Endometrial microvascular endothelial cells (primary cell): ENCODE data around the gene HERC2. TPM values are rescaled to one million over a fixed set of nuclear protein-coding genes. Genes with fewer than 3 reads are reported as not detected.
"Not testable (repeated sequence)": the region's sequence is repeated elsewhere in the genome, so short reads cannot be mapped to it uniquely, and the experiment has no call there.

Experiments used
- in situ Hi-C: cut with HindIII; loops from 2 replicates; pipeline ENCODE4 v1.10.0; 2017; ENCODE audit warnings: low sequenced_read_pairs, low pct_unique_long_range_greater_than_20kb; ENCODE audit errors: inconsistent ontology term
- total RNA-seq: library from RNA; depleted of rRNA; stranded (reverse); fragments of >200 nt; gene quantifications from one replicate; pipeline ENCODE4 v1.2.3, GENCODE V29; 2015; ENCODE audit errors: inconsistent ontology term

HERC2 gene
- total RNA-seq, 1 donor from 2014 or later = 83.4 TPM

- in situ Hi-C loops = no loop called here
Measured at GRCh38 chr15:28153492-28154119, 168.4 kb downstream of the HERC2 start.

GRCh38 chr15:28152538-28152923 lies 169.4 kb downstream of the HERC2 start:
- in situ Hi-C loops = not testable (repeated sequence)

- in situ Hi-C loops = not testable (repeated sequence)
Measured at GRCh38 chr15:28151864-28152537, 170.0 kb downstream of the HERC2 start.

- in situ Hi-C loops = no loop called here
Measured at GRCh38 chr15:28147801-28148200, 174.2 kb downstream of the HERC2 start.

GRCh38 chr15:28145419-28145818 lies 176.6 kb downstream of the HERC2 start:
- in situ Hi-C loops = not testable (repeated sequence)

- in situ Hi-C loops = no loop called here
Measured at GRCh38 chr15:28140062-28140461, 181.9 kb downstream of the HERC2 start.

- in situ Hi-C loops = not testable (repeated sequence)
Measured at GRCh38 chr15:28137408-28138039, 184.5 kb downstream of the HERC2 start.

- in situ Hi-C loops = not testable (repeated sequence)
Measured at GRCh38 chr15:28136236-28136904, 185.6 kb downstream of the HERC2 start.

GRCh38 chr15:28133281-28133680 lies 188.7 kb downstream of the HERC2 start:
- in situ Hi-C loops = no loop called here

- in situ Hi-C loops = no loop called here
Measured at GRCh38 chr15:28132524-28133275, 189.3 kb downstream of the HERC2 start.

- in situ Hi-C loops = no loop called here
Measured at GRCh38 chr15:28131946-28132345, 190.0 kb downstream of the HERC2 start.

- in situ Hi-C loops = no loop called here
Measured at GRCh38 chr15:28131400-28131799, 190.6 kb downstream of the HERC2 start.

- in situ Hi-C loops = no loop called here
Measured at GRCh38 chr15:28130651-28131050, 191.3 kb downstream of the HERC2 start.

- in situ Hi-C loops = no loop called here
Measured at GRCh38 chr15:28129231-28129848, 192.6 kb downstream of the HERC2 start.

GRCh38 chr15:28128031-28128430 lies 193.9 kb downstream of the HERC2 start:
- in situ Hi-C loops = no loop called here

GRCh38 chr15:28127036-28127435 lies 194.9 kb downstream of the HERC2 start:
- in situ Hi-C loops = no loop called here

- in situ Hi-C loops = no loop called here
Measured at GRCh38 chr15:28125673-28126651, 196.0 kb downstream of the HERC2 start.

GRCh38 chr15:28124841-28125240 lies 197.1 kb downstream of the HERC2 start:
- in situ Hi-C loops = no loop called here
